HG03039 (cell line): ENCODE measurements around the gene SLC25A20.

ENCODE experiments used
- ATAC-seq: cut with Tn5 transposase; IDR thresholded peaks from one replicate; pipeline ENCODE4 v1.9.1; 2021; ENCODE audit warnings: mild to moderate bottlenecking, moderate library complexity; ENCODE audit not compliant: unreplicated experiment

SLC25A20 gene

DNA sequence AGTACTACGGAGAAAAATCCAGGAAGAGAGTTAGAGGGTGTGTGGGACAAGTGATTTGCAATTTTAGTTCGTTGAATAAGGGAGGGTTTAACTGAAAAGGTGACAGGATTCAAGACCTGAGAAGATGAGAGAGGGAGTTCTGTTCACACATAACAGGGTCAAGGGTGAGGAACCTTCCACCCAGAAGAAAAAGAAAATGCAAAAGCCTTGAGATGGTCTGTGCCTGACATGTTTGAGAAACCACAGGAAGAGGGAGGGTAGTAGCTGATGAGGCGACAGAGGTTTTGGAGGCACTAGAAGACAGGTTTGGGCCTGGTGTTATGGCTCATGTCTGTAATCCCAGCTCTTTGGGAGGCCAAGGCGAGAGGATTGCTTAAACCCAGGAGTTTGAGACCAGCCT, 591 bp upstream of the SLC25A20 start:
- ATAC-seq = no peak

GRCh38 chr3:48897460-48898376, 964 bp downstream of the SLC25A20 start:
- no peak for ATAC-seq

DNA sequence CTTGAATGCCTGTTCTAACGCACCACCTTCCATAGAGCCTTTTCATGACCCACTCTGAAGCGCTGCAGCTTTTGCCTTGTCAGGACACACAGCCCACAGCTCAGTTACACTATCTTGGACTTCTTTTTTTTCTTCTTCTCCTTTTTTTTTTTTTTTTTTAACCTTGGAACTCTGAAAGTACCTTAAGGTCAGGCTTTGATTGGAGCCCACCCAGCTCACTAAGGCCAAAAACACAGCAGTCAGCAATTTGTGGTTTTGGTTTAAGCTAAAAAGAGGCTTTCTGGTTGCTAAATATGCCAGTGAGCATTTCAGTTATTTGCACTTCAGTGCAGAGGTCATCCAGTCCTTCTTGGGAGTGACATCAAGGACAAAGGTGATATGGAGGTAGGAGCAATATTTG, 1.7 kb downstream of the SLC25A20 start:
- no peak for ATAC-seq

DNA sequence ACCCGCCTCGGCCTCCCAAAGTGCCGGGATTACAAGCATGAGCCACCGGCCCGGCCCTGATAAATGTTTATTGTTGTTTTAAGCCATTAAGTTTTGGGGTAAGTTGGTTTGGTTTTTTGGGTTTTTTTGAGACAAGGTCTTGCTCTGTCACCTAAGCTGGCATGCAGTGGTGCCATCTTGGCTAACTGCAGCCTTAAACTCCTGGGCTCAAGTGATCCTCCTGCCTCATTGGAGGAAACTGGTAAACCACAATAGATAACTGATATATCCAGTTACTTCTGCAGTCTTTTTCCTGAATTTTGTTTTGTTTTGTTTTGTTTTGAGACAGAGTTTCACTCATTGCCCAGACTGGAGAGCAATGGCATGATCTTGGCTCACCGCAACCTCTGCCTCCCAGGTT, 4.2 kb downstream of the SLC25A20 start:
- ATAC-seq = no peak

GRCh38 chr3:48891606-48892005, 7.1 kb downstream of the SLC25A20 start:
- ATAC-seq = no peak

GRCh38 chr3:48885753-48886152, 12.9 kb downstream of the SLC25A20 start:
- ATAC-seq = no peak

DNA sequence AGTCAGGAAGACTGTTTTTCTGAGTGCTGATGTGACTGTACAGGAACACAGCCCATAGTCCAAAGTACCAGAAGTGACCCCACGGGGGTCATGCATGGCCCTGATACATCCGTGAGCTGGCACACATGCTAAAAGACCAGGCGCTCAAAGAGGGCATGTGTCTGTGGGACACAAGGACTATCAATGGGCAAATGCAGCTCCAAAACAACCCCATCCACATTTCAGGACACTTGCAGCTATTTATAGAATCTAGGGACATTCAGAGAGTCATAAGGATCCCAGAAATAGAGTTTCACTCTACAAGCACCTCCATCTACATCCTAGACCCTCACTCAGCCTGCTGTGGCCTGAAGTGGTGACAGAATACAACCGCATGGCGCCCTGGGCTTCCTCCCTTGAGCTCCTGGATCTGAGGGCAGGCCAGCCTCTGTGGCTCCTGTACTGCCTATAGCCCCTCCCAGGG, 17.0 kb downstream of the SLC25A20 start:
- no peak for ATAC-seq

GRCh38 chr3:48881006-48881405, 17.7 kb downstream of the SLC25A20 start:
- ATAC-seq = no peak

DNA sequence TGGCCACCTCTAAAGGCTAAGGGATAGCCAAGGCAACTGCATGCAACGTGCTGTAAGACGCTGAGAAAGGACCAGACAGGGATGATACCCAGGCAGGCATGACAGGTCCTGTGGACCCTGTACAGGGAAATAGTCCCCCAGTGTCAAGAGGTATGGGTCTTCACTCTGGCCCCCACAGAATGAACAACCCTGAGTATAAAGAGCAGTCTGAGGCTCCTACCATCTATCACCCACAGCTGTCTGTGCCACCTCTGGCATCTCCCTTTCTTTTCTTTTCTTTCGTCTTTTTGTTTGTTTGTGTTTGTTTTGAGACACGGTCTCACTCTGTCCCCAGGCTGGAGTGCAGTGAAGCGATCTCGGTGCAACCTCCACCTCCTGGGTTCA, 18.7 kb downstream of the SLC25A20 start:
- ATAC-seq = no peak

DNA sequence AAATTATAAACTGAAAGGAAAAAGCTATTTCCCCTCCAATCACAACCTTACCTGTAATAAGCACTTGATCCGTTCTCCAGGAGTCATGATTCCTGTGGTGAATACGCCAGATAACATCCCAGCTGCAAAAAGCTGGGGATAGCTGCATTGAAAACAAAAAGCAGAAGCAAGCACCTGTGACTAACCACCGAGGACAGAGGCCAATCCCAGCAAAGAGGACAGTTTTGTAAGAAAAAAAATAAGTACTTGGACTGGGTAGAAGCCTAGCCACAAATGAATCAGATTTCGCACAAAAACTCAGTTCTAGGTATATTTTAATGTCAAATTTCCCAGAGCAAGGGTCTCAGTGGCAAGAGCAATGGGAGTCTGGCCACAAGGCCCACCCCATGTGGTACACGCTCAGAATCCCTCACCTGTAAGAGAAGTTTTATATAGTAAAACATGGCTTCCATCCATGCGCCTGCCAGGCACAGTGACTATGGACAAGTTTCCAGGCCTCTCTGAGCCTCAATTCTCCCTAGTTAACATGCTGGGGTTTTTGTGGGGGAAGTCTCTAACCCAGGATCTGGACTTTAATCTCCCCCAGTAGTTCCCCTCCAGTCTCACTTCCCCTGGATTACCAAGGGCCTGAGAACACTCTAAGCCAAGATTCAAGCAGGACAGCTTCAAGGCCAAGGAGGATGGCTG, 19.2 kb downstream of the SLC25A20 start:
- ATAC-seq = no peak

GRCh38 chr3:48877671-48878070, 21.0 kb downstream of the SLC25A20 start:
- no peak for ATAC-seq

- ATAC-seq = no peak
Observed at GRCh38 chr3:48863122-48863521, 35.6 kb downstream of the SLC25A20 start.

- no peak for ATAC-seq
Observed at GRCh38 chr3:48859206-48859605, 39.5 kb downstream of the SLC25A20 start.

DNA sequence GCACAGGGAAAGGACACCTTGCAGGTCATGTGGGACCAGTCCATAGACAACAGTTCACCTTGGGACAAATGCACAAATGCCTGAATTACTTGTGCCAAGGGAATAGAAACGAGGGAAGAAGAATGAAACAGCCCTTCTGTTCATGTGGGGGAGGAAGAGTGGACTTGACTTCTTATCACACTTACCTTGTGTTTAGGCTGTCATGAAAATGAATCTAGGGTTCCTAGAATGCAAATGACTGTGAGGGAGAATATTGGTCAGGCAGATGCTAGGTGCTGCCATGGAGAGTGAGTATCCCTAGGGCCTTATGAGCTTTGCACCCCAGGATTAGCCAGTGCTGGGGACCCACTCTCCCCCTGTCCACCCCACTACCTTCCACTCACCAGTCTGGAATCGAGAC, 40.0 kb downstream of the SLC25A20 start:
- ATAC-seq = no peak

DNA sequence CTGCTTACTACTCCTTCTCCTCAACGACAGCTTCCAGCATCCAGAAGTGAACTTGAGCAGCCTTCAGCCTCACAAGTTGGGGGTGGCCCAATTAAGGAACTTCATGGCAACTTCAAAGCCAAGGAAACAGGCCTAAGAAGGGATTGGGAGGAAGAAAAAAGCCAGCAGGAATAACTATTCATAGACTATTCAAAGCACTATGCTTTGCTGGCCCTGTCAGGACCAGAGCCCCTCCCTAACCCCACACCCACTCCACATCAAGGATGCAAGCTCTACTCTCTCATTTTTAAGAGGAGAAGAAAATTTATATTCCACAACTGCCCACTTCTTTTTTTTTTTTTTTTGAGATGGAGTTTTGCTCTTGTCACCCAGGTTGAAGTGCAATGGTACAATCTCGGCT, 41.0 kb downstream of the SLC25A20 start:
- ATAC-seq = no peak

DNA sequence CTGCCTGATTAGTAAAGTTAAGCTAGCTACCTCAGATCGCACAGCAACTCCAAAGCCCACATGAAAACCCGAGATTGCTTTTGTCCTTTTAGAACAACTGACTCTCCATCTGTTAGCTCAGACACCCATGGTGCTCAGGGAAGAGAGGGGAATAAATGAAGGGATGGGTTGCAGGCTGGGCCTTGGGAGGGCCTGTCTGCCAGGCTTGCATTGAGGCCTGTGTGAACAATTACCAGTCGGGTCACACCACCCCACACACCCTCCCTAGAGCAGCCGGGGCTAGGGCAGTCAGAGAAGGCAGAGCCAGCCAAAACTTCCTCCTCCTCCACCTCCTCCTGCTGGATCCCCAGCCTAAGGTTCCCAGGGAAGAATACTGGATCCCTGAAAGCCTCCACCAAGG, 42.2 kb downstream of the SLC25A20 start:
- ATAC-seq = no peak

- ATAC-seq = no peak
Observed at GRCh38 chr3:48855681-48856447, 42.8 kb downstream of the SLC25A20 start.

- no peak for ATAC-seq
Observed at GRCh38 chr3:48852151-48852550, 46.5 kb downstream of the SLC25A20 start.

GRCh38 chr3:48851407-48851806, 47.3 kb downstream of the SLC25A20 start:
- no peak for ATAC-seq

DNA sequence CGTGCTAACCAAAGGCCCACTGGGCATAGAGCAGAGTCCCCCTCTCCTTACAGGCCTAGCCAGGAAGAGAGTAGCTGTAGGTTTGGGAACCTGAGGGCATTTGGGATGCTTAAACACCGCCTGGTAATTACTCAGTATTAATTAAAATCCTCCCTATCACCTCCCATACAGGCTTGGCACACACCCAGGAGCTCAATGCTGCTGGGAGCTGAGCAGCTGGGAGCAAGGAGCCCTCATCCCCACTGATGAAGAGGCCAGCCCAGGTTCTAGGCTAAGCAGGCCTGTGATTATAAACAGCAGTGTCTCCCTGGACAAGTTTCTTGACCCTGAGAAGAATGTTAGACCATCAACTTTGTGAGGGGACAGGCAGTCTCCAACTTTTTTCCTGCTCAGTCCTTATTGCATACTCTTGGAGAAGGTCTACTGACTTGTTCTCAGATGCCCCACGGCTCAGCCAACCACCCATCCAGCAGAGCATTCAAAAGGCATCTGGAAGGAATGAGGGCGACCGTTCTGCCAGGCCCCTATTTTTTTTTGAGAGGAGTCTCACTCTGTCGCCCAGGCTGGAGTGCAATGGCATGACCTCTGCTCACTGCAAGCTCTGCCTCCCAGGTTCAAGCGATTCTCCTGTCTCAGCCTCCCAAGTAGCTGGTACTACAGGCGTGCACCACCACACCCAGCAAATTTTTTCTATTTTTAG, 49.7 kb downstream of the SLC25A20 start:
- ATAC-seq = no peak
